Measurements from ENCODE around the gene NQO1.

DNA sequence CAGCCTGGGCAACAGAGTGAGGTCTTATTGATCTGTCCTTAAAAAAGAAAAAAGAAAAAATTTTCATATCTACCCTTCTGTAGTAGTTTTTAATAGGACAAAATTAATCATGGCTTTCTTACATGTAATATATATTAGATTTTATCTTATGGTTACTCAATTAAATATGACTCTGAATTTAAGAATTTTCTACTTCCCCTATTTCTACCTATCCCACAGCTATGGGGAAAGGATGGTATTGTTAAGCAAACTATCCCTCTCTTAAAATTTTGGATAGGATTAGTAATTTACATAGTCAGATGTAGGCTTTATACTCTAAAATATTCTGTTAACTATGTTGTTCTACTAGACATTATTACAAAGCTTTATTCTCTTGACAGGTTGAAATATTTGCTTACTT, 62.5 kb downstream of the NQO1 start:
- TF ChIP-seq CTCF (conservative IDR thresholded peaks at IDR 0.05; ENCODE audit: low read length): no peak
- TF ChIP-seq EZH2phosphoT487 (IDR thresholded peaks at IDR 0.05; ENCODE audit: borderline replicate concordance): no peak
